ENCODE results near the gene RHOG. TPM values are rescaled to one million over a fixed set of nuclear protein-coding genes. Genes with fewer than 3 reads are reported as not detected.

Gene RHOG
- total RNA-seq, 2 donors from 2014 or later: 59.8 to 63.3 TPM

- H3K36me3 ChIP-seq: no peaks in the 10 kb centered on the region
- TF ChIP-seq CTCF (IDR thresholded peaks at IDR 0.05): no peak
- H3K4me1 ChIP-seq: no peaks in the 10 kb centered on the region
- DNase-seq: no peak
- H3K27ac ChIP-seq: no peak overlapping the region
- no peak overlapping the region for H3K9ac ChIP-seq (ENCODE audit: low read depth in 2 of 2, low read length in 2 of 2)
- no peaks in the 10 kb centered on the region for H3K9me3 ChIP-seq
- no peaks in the 10 kb centered on the region for H3K27me3 ChIP-seq
- intact Hi-C loops (cut with DNase I): no loop called here
- H3K4me3 ChIP-seq: no peak overlapping the region
Measured at GRCh38 chr11:3826721-3827120, 14.0 kb downstream of the RHOG start.

GRCh38 chr11:3825473-3826154 is 15.1 kb downstream of the RHOG start:
- no peak overlapping the region for H3K27ac ChIP-seq
- H3K4me3 ChIP-seq: no peak overlapping the region
- H3K36me3 ChIP-seq: no peaks in the 10 kb centered on the region
- no peak for DNase-seq
- intact Hi-C loops (cut with DNase I): no loop called here
- no peak overlapping the region for H3K9ac ChIP-seq (ENCODE audit: low read depth in 2 of 2, low read length in 2 of 2)
- H3K27me3 ChIP-seq: no peaks in the 10 kb centered on the region
- no peaks in the 10 kb centered on the region for H3K9me3 ChIP-seq
- TF ChIP-seq CTCF (IDR thresholded peaks at IDR 0.05): no peak
- no peaks in the 10 kb centered on the region for H3K4me1 ChIP-seq

GRCh38 chr11:3824714-3825472 is 15.9 kb downstream of the RHOG start:
- TF ChIP-seq CTCF (IDR thresholded peaks at IDR 0.05): peak; percentile 70
- no peaks in the 10 kb centered on the region for H3K9me3 ChIP-seq
- DNase-seq: peak; percentile 71
- intact Hi-C loops (cut with DNase I): no loop called here
- H3K4me1 ChIP-seq: no peaks in the 10 kb centered on the region
- no peak overlapping the region for H3K9ac ChIP-seq (ENCODE audit: low read depth in 2 of 2, low read length in 2 of 2)
- no peaks in the 10 kb centered on the region for H3K27me3 ChIP-seq
- H3K36me3 ChIP-seq: no peaks in the 10 kb centered on the region
- no peak overlapping the region for H3K4me3 ChIP-seq
- H3K27ac ChIP-seq: no peak overlapping the region

GRCh38 chr11:3823762-3824506 is 16.8 kb downstream of the RHOG start:
- Histone ChIP-seq H3K27me3 (no peaks in the 10 kb centered on the region), H3K9ac (ENCODE audit: low read depth in 2 of 2, low read length in 2 of 2) (no peak overlapping the region), H3K36me3 (no peaks in the 10 kb centered on the region), H3K9me3 (no peaks in the 10 kb centered on the region), H3K4me3 (no peak overlapping the region), H3K4me1 (no peaks in the 10 kb centered on the region), H3K27ac (no peak overlapping the region)
- no peak for TF ChIP-seq CTCF (IDR thresholded peaks at IDR 0.05)
- intact Hi-C loops (cut with DNase I): no loop called here
- DNase-seq: no peak

GRCh38 chr11:3823303-3823702 is 17.5 kb downstream of the RHOG start:
- H3K27me3 ChIP-seq: no peaks in the 10 kb centered on the region
- no peak overlapping the region for H3K9ac ChIP-seq (ENCODE audit: low read depth in 2 of 2, low read length in 2 of 2)
- H3K4me3 ChIP-seq: no peak overlapping the region
- no peaks in the 10 kb centered on the region for H3K36me3 ChIP-seq
- H3K4me1 ChIP-seq: no peaks in the 10 kb centered on the region
- DNase-seq: no peak
- H3K27ac ChIP-seq: no peak overlapping the region
- no peak for TF ChIP-seq CTCF (IDR thresholded peaks at IDR 0.05)
- H3K9me3 ChIP-seq: no peaks in the 10 kb centered on the region
- intact Hi-C loops (cut with DNase I): no loop called here

All from colonic mucosa (tissue), 4 donors.